Neuronal stem cell (in vitro differentiated cells): ENCODE measurements around the gene CASP6.

Experiments
- DNase-seq: peaks from one replicate; pipeline ENCODE4 v3.0.0-alpha.2; 2013; ENCODE audit warnings: low spot score
- H2AFZ ChIP-seq: one replicate; pipeline ENCODE4 v1.6.1; 2013; ENCODE audit warnings: mild to moderate bottlenecking, low read length, inconsistent platforms
- H2AK5ac ChIP-seq: 2 replicates; pipeline ENCODE4 v1.6.1; 2013; ENCODE audit warnings: low read depth, mild to moderate bottlenecking, inconsistent platforms, low read length, moderate library complexity, mixed read lengths
- H2BK120ac ChIP-seq: 2 replicates; pipeline ENCODE4 v1.6.1; 2013; ENCODE audit warnings: low read depth, mild to moderate bottlenecking, inconsistent platforms, low read length, moderate library complexity, mixed read lengths
- H2BK12ac ChIP-seq: one replicate; pipeline ENCODE4 v1.6.1; 2013; ENCODE audit warnings: low read length, inconsistent platforms
- H2BK15ac ChIP-seq: 2 replicates; pipeline ENCODE4 v1.6.1; 2013; ENCODE audit warnings: mild to moderate bottlenecking, low read length, inconsistent platforms, mixed read lengths
- H2BK5ac ChIP-seq: one replicate; pipeline ENCODE4 v1.6.1; 2013; ENCODE audit warnings: inconsistent platforms, mild to moderate bottlenecking, low read length, moderate library complexity
- H3K14ac ChIP-seq: one replicate; pipeline ENCODE4 v1.6.1; 2013; ENCODE audit warnings: low read length, inconsistent platforms
- H3K18ac ChIP-seq: 2 replicates; pipeline ENCODE4 v1.6.1; 2013; ENCODE audit warnings: low read length, inconsistent platforms
- H3K23ac ChIP-seq: 2 replicates; pipeline ENCODE4 v1.6.1; 2013; ENCODE audit warnings: low read depth, mild to moderate bottlenecking, mixed read lengths, low read length, inconsistent platforms; ENCODE audit not compliant: poor library complexity
- H3K27ac ChIP-seq: replicated peaks from 3 replicates; pipeline ENCODE4 v1.5.1; 2013; ENCODE audit warnings: low read length, inconsistent platforms
- H3K27me3 ChIP-seq, 3 experiments: 2 replicates each; pipeline ENCODE4 v1.6.1; 2013; ENCODE audit warnings: low read length in 3 of 3, mild to moderate bottlenecking in 2 of 3, inconsistent platforms in 1 of 3, low read depth in 1 of 3, mixed read lengths in 1 of 3, moderate library complexity in 1 of 3; ENCODE audit not compliant: control insufficient read depth in 3 of 3, insufficient read depth in 3 of 3
- H3K36me3 ChIP-seq, 2 donors: replicated peaks in 1 of 2; 2 replicates each; pipeline ENCODE4 v1.6.1; 2013; ENCODE audit warnings: low read length in 2 of 2; ENCODE audit not compliant: control insufficient read depth in 2 of 2, insufficient read depth in 2 of 2
- H3K4ac ChIP-seq: 2 replicates; pipeline ENCODE4 v1.6.1; 2013; ENCODE audit warnings: inconsistent platforms, mild to moderate bottlenecking, low read length, moderate library complexity
- H3K4me1 ChIP-seq, 2 donors: 1 replicate in 1 of 2; 2 replicates in 1 of 2; pipeline ENCODE4 v1.6.1; 2013; ENCODE audit warnings: low read length in 2 of 2, low read depth in 1 of 2; ENCODE audit not compliant: control insufficient read depth in 2 of 2, insufficient read depth in 1 of 2
- H3K4me2 ChIP-seq: one replicate; pipeline ENCODE4 v1.6.1; 2013; ENCODE audit warnings: mild to moderate bottlenecking, low read length, inconsistent platforms; ENCODE audit not compliant: insufficient read depth, poor library complexity, severe bottlenecking
- H3K4me3 ChIP-seq, 2 donors: 2 replicates each; pipeline ENCODE4 v1.5.1; 2013; ENCODE audit warnings: low read length in 2 of 2, mild to moderate bottlenecking in 2 of 2, inconsistent platforms in 1 of 2, moderate library complexity in 1 of 2
- H3K79me1 ChIP-seq: one replicate; pipeline ENCODE4 v1.6.1; 2013; ENCODE audit warnings: low read depth, mild to moderate bottlenecking, inconsistent platforms, low read length, moderate library complexity
- H3K9ac ChIP-seq: one replicate; pipeline ENCODE4 v1.6.1; 2013; ENCODE audit warnings: mild to moderate bottlenecking, low read depth, low read length, inconsistent platforms; ENCODE audit not compliant: poor library complexity
- H3K9me3 ChIP-seq, 2 donors: replicated peaks in 1 of 2; 2 replicates each; pipeline versions ENCODE3 to v1.6.1; 2013; ENCODE audit warnings: low read length in 2 of 2, mild to moderate bottlenecking in 2 of 2, inconsistent platforms in 1 of 2, low read depth in 1 of 2, mixed read lengths in 1 of 2, moderate library complexity in 1 of 2; ENCODE audit not compliant: control insufficient read depth in 2 of 2, insufficient read depth in 1 of 2
- H4K8ac ChIP-seq: one replicate; pipeline ENCODE4 v1.6.1; 2013; ENCODE audit warnings: low read depth, mild to moderate bottlenecking, inconsistent platforms, low read length, moderate library complexity
- H4K91ac ChIP-seq: one replicate; pipeline ENCODE4 v1.6.1; 2013; ENCODE audit warnings: low read length, low read depth, mild to moderate bottlenecking, inconsistent platforms; ENCODE audit not compliant: poor library complexity
- WGBS, 2 donors: extraction: QIAGEN DNeasy Blood & Tissue Kit; methylation state at CpG; one replicate each; pipeline ENCODE4 v1.1.7; 2013; ENCODE audit warnings: missing lambda C conversion rate in 2 of 2, mixed read lengths in 1 of 2; ENCODE audit not compliant: insufficient read length in 2 of 2, insufficient replicate concordance in 1 of 2; ENCODE audit errors: extremely low coverage in 2 of 2; 5-methylcytosine and 5-hydroxymethylcytosine counted together

Gene CASP6

GRCh38 chr4:109699553-109700225 lies 3.6 kb downstream of the CASP6 start:
- no peak overlapping the region for H3K23ac ChIP-seq
- H3K4ac ChIP-seq = no peak overlapping the region
- H3K9ac ChIP-seq = no peak overlapping the region
- no peak overlapping the region for H3K4me3 ChIP-seq
- H3K9me3 ChIP-seq = no peaks in the 10 kb centered on the region
- H3K27ac ChIP-seq = no peak overlapping the region
- no peak overlapping the region for H2BK15ac ChIP-seq
- H3K27me3 ChIP-seq = no peaks in the 10 kb centered on the region
- H3K36me3 ChIP-seq = peaks cover 10 to 55% of the 10 kb centered on the region in 2 donors
- no peaks in the 10 kb centered on the region for H3K79me1 ChIP-seq
- H2BK120ac ChIP-seq = no peak overlapping the region
- no peak overlapping the region for H2AK5ac ChIP-seq
- no peak overlapping the region for H2BK12ac ChIP-seq
- no CpG with 5 or more reads among the region's 8 CpGs for WGBS, 2 donors
- peaks cover 9 to 14% of the 10 kb centered on the region in 2 donors for H3K4me1 ChIP-seq
- no peak overlapping the region for H4K91ac ChIP-seq
- no peak overlapping the region for H3K18ac ChIP-seq
- H4K8ac ChIP-seq = no peak overlapping the region
- no peak overlapping the region for H2AFZ ChIP-seq
- no peak overlapping the region for H3K14ac ChIP-seq
- no peak overlapping the region for H3K4me2 ChIP-seq
- H2BK5ac ChIP-seq = no peak overlapping the region
- DNase-seq = no peak

GRCh38 chr4:109698656-109699055 lies 4.6 kb downstream of the CASP6 start:
- Histone ChIP-seq H3K18ac (no peak overlapping the region), H3K23ac (no peak overlapping the region), H3K4ac (no peak overlapping the region), H2BK120ac (no peak overlapping the region), H2BK12ac (no peak overlapping the region), H4K8ac (no peak overlapping the region), H3K9me3 (peaks cover 0 to 3% of the 10 kb centered on the region in 2 donors), H2AFZ (no peak overlapping the region), H2BK5ac (no peak overlapping the region), H2BK15ac (no peak overlapping the region), H3K27ac (no peak overlapping the region), H2AK5ac (no peak overlapping the region), H4K91ac (no peak overlapping the region), H3K79me1 (no peaks in the 10 kb centered on the region), H3K36me3 (peaks cover 12 to 65% of the 10 kb centered on the region in 2 donors), H3K4me1 (peaks cover 6 to 14% of the 10 kb centered on the region in 2 donors), H3K4me2 (no peak overlapping the region), H3K9ac (no peak overlapping the region), H3K14ac (no peak overlapping the region), H3K27me3 (no peaks in the 10 kb centered on the region), H3K4me3 (no peak overlapping the region)
- no CpG with 5 or more reads among the region's 1 CpG for WGBS, 2 donors
- DNase-seq = no peak

GRCh38 chr4:109691411-109691920 lies 11.8 kb downstream of the CASP6 start:
- peaks cover 13 to 97% of the 10 kb centered on the region in 2 donors for H3K36me3 ChIP-seq
- no peak overlapping the region for H3K4me3 ChIP-seq
- WGBS, 2 donors = no CpG with 5 or more reads among the region's 1 CpG

GRCh38 chr4:109690690-109691410 lies 12.4 kb downstream of the CASP6 start:
- no peak overlapping the region for H2BK12ac ChIP-seq
- WGBS, 2 donors = no CpG with 5 or more reads among the region's 6 CpGs
- H2AK5ac ChIP-seq = no peak overlapping the region
- no peak for DNase-seq
- no peak overlapping the region for H3K14ac ChIP-seq
- H2BK5ac ChIP-seq = no peak overlapping the region
- H3K4me1 ChIP-seq = no peaks in the 10 kb centered on the region
- H3K23ac ChIP-seq = no peak overlapping the region
- H2AFZ ChIP-seq = no peak overlapping the region
- H3K36me3 ChIP-seq = peaks cover 13 to 93% of the 10 kb centered on the region in 2 donors
- no peaks in the 10 kb centered on the region for H3K27me3 ChIP-seq
- no peak overlapping the region for H3K4me3 ChIP-seq
- no peak overlapping the region for H3K4ac ChIP-seq
- no peak overlapping the region for H2BK120ac ChIP-seq
- H3K79me1 ChIP-seq = no peaks in the 10 kb centered on the region
- no peak overlapping the region for H3K4me2 ChIP-seq
- peaks cover 0 to 3% of the 10 kb centered on the region in 2 donors for H3K9me3 ChIP-seq
- H4K91ac ChIP-seq = no peak overlapping the region
- no peak overlapping the region for H4K8ac ChIP-seq
- H3K18ac ChIP-seq = no peak overlapping the region
- H3K9ac ChIP-seq = no peak overlapping the region
- H3K27ac ChIP-seq = no peak overlapping the region
- no peak overlapping the region for H2BK15ac ChIP-seq

More at GRCh38 chr4:109691411-109691920, 11.8 kb downstream of the CASP6 start:
- H3K27me3 ChIP-seq = no peaks in the 10 kb centered on the region
- no peaks in the 10 kb centered on the region for H3K79me1 ChIP-seq
- H3K4ac ChIP-seq = no peak overlapping the region
- H2AK5ac ChIP-seq = no peak overlapping the region
- no peak overlapping the region for H3K4me2 ChIP-seq
- H2BK120ac ChIP-seq = no peak overlapping the region
- no peak overlapping the region for H4K91ac ChIP-seq
- no peak overlapping the region for H2BK5ac ChIP-seq
- H2BK12ac ChIP-seq = no peak overlapping the region
- H3K14ac ChIP-seq = no peak overlapping the region
- H3K23ac ChIP-seq = no peak overlapping the region
- peaks cover 0 to 3% of the 10 kb centered on the region in 2 donors for H3K9me3 ChIP-seq
- H3K4me1 ChIP-seq = no peaks in the 10 kb centered on the region
- no peak overlapping the region for H3K18ac ChIP-seq
- H4K8ac ChIP-seq = no peak overlapping the region
- H2AFZ ChIP-seq = no peak overlapping the region
- no peak for DNase-seq
- no peak overlapping the region for H3K27ac ChIP-seq
- no peak overlapping the region for H3K9ac ChIP-seq
- H2BK15ac ChIP-seq = no peak overlapping the region
